Sciatic nerve (tissue), 2 donors: ENCODE data around the gene PIK3CD. TPM values are rescaled to one million over a fixed set of nuclear protein-coding genes. Genes with fewer than 3 reads are reported as not detected.
A peak's percentile ranks its signal among the peaks of the same experiment; 100 is the strongest.

Experiments
- ATAC-seq: fragments of 200-7000 bp; cut with Tn5 transposase; one replicate; pipeline ENCODE4 v1.9.1; 2020; ENCODE audit warnings: mild to moderate bottlenecking, moderate library complexity
- DNase-seq: peaks from one replicate; pipeline ENCODE4 v3.0.0-alpha.2; 2020; ENCODE audit warnings: low spot score
- intact Hi-C: fragments of 100-400 bp; cut with DNase I; formaldehyde crosslinking; loops from one replicate; pipeline ENCODE4 v1.14.2; 2022
- total RNA-seq: library from RNA; stranded (reverse); fragmentation: NEBNext Ultra II Directional; extraction: Animal tissue kit (Norgen Biotek cat#: 25700); gene quantifications from one replicate; pipeline ENCODE4 v1.2.1, GENCODE V29; 2021
- donor health status: DM: no; HTN: no; CAD: no.
- donor health status: DM: no; HTN: no; CAD: no.

Gene PIK3CD
- total RNA-seq, 1 donor from 2014 or later, result 17.9 TPM

DNA sequence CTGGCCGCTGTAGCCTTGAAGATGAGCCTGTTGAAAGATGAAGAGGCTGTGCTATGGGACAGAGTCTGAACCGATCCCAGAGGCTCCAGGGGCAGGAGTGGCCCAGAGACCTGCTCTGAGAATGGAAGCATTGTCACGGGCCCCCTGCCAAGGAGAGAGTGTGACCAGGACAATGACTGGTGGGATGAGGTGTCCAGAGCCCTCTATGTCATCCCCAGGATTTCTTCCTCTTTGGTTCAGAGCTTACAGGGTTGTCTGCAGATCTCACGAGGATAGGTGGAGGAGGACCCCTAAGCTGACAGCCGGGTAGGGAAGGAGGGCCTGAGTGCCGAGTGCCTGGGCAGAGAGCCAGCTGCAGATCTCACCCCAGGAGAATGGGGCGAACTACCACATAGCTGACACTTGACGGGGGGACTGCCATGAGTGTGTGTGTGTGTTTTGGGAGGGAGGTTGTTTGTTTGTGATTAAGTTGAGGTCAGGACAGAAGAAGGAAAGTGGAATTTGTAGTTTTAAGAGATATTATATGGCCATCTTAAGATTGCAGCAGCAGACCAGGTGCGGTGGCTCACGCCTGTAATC lies 25.4 kb downstream of the PIK3CD start:
- intact Hi-C loops, result no loop called here

DNA sequence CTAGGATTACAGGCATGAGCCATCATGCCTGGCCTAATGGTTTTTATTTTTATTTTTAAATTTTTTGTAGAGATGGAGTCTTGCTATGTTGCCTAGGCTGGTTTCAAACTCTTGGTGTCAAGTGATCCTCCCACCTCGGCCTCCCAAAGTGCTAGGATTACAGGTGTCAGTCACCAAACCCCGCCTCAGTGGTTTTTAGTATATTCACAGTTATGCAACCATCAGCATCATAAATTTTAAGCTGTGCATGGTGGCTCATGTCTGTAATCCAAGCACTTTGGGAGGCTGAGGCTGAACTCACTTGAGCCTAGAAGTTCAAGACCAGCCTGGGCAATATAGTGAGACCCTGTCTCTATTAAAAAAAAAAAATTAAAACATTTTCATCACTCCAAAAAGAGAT lies 28.6 kb downstream of the PIK3CD start:
- intact Hi-C loops, result no loop called here
- ATAC-seq, result no peak

More for the DNA sequence above, 25.4 kb downstream of the PIK3CD start:
- ATAC-seq (no peak), DNase-seq (no peak)

DNA sequence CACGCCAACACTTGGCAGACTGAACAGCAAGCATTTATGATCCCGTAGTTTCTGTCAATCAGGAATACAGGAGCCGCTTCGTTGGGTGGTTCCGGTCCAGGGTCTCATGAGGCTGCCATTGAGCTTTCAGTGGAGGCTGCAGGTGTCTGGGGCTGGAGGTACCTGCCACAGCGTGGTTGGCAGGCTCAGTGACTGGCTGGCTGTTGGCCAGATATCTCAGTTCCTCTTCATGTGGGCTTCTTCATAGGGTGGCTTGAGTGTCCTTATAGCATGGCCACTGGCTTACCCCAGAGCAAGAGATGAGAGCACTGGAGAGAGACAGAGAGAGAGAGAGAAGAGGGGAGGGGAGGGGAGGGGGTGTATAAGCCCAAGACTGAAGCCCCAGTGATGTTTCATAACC lies 29.3 kb downstream of the PIK3CD start:
- no peak for DNase-seq
- ATAC-seq, result no peak
- intact Hi-C loops, result no loop called here

More for the DNA sequence above, 28.6 kb downstream of the PIK3CD start:
- DNase-seq, result no peak

DNA sequence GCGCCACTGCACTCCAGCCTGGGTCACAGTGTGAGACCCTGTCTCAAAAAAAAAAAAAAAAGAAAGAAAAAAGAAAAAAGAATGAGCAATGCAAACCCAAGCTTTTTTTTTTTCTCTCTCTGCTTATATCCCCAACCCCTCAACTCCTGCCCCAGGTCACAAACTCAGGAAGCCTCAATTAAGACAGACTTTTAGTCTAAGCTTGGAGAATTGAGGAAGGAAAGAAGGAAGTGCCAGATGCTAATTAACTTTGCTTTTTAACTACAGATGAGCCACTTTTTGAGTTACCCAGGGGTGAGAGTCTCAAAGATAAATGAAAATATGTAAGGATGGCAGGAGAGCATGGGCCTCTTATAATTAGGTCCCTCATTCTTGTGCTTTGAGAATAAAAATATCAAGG lies 33.3 kb downstream of the PIK3CD start:
- intact Hi-C loops, result no loop called here
- DNase-seq (no peak), ATAC-seq (no peak)

DNA sequence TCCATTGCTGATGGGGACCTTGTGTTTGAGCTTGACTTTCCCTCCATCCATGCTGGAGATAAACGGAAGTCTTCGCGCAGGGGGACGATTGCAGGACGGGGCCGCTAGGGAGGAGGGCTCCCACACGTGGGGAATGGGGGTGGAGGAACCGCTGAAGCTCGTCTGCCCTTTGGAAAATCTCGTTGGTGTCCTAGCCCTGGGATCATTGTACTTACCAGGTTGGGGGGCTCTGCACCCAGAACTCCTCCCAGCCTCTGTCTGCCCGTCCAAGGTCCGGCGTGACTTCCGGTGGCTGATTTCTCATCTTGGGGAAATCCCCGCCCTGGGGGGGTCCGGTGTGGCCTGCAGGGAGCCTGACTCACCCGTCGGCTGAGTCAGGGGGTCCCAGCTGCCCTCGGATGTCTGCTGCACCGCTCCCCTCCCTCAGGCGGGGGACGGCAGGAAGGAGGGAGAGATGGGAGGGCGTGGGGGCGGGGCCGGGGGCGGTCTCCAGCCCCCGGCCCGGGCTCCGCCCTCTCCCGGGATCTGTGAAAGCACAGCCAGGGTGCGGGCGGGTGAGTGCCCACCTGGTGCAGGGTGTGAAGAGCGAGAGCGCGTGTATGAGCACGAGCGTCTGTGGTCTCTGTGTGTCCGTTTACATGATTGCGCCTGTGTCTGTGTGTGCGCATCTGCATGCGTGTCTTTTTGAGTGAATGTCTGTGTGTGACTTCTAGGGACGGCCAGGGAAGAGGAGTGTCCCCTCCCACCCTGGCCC lies 35.8 kb downstream of the PIK3CD start:
- intact Hi-C loops, result no loop called here
- DNase-seq (peak; percentile 68), ATAC-seq (peak; percentile 54)

DNA sequence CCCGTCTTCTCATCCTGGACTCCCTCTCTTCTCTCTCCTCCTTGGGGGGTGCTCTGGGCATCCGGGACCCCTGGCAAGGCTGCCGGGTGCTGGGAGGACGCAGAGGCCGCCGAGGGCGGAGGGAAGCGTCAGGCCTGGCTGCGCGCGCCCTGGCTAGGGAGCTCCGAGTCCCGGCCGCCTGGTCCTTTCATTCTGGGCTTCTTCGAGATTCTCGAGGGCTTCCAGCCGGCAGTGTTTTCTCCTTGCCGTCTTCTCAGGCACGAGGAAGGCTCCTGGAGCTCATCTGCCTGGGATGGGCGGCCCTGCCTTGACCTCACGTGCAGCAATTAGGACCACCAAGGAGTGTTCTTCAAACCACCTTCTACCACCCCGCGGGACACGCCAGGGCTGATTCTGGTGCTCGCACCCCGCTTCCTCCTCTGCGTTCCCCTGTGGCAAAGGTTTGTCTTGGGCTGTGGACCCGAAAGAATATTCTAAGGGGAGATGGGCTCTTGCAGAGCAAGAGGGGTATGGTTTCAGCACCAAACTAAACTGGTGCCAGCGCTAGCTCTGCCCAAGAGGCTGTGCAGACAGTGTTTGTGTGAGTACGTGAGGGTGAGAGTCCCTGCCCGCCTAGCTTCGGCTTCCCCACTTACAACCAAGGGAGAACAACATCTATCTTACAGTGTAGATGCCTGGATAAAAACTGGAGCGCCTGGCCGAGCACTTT lies 36.5 kb downstream of the PIK3CD start:
- intact Hi-C loops, result no loop called here
- DNase-seq (no peak), ATAC-seq (peak; percentile 51)

DNA sequence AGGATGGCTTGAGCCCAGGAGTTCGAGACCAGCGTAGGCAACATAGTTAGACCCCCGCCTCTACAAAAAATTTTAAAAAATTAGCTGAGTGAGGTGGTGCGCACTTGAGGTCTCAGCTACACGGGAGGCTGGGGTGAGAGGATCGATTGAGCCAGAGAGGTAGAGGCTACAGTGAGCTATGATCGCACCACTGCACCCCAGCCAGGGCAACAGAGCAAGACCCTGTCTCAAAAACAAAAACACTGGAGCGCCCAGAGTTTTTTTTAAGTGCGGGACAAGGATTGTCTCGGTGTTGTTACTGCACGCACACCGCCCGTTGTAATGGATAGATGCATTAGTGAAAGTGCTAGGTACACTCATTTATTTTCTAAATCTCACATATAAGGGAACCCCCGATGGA lies 37.1 kb downstream of the PIK3CD start:
- ATAC-seq (no peak), DNase-seq (no peak)
- intact Hi-C loops, result no loop called here

DNA sequence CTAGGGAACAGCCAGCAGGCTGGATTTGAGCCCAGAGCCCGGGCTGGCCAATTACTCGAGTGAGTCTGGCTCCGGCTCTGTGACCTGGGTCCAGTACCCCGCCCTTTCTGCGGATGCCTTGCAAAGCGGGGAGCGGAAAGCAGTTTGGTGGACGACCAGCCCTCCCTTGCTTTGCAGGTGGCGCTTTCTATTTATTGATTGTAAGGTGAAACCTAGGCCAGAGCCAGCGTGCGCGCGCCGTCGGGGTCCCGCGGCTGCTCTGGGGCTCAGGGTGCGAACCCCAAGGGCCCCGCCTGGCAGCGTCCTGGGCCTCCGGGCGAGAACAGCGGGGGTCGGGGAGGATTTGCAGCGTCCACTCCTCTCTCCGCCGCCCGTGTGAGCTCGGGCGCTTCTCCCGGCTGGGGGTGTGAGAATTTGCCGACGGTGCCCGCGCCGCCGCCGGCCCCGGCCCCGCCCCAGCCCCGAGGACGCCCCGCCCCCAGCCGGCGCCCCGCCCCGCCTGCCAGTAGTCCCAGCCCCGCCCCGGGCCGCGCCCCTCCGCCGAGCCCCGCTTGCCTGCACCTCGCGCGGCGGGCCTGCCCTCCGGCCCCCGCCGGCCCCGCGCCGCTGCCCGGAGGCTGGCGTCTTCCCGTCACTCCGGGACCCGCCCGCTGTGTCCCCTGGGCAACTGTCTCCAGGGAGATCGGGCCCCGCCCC lies 37.6 kb downstream of the PIK3CD start:
- DNase-seq (peak; percentile 90), ATAC-seq (peak; percentile 87)
- intact Hi-C loops, result no loop called here

DNA sequence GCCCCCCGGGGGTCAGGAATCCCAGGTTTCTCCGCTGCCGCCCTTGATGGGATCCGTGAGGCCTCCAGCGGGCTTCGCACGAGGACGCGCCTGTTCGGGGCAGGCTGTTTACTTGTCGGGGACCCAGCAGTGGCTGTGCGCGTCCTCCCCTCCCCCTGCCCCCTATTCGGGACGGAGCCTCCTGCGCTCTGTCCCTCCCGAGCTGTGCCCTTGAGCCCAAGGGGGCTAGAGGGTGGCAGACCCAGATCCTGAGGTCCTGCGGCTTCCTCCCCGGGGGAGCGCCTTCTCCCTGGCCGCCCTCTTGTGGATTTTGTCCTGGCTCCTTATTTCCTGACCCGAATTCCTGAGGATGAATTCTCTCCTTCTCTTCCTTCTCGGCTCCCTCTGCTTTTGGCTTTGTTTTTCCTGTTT lies 38.4 kb downstream of the PIK3CD start:
- ATAC-seq (peak; percentile 29), DNase-seq (peak; percentile 65)
- intact Hi-C loops, result no loop called here

DNA sequence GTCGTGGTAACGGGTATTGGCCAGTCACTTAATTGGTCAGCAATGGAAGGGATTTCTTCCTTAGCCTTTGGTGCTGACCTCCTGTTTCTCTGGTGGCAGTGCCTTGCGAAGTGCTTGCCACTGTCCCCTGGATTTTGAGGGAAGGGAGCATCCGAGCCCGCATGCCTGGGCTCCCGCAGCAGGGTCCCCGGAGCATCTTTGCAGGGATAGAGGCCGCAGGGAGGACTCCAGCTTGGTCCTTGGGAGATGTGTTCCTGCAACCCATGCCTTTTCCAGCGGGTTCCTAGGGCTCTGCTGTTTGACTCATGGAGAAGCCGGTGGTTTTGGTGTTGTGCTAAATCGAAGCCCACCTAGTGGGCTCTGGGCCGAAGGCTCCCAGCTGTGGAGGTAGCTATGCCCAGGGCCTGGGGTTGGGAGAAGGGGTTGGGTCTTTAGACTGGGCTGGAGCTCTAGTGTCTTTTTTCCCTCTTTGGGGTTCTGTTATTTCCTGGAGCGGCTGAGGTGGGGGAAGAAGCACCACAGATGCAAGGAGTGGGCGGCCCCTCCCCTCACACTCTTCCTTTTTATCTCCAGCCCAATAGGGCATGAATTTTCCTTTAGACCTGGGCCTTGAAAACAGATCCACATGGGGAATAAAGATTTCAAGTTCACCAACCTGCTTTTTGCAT lies 39.0 kb downstream of the PIK3CD start:
- no peak for ATAC-seq

DNA sequence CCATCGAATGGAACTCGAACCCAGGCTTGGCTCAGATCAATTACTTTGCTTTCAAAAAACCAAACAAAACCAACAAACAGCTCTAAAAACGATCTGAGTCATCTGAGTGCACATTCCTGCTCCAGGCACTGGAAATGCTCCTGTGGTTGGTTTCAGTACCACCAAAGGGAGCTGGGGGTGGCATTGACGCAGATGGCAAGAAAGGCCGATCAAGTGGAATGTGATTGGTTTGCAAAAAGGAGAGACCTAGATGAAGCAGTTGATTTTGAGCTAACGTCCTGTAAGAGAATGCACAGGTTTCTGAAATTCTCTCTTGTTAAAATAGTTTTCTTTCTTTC lies 39.5 kb downstream of the PIK3CD start:
- intact Hi-C loops, result no loop called here
- no peak for DNase-seq
- no peak for ATAC-seq

More for the DNA sequence above, 39.0 kb downstream of the PIK3CD start:
- intact Hi-C loops, result no loop called here
- DNase-seq, result no peak

DNA sequence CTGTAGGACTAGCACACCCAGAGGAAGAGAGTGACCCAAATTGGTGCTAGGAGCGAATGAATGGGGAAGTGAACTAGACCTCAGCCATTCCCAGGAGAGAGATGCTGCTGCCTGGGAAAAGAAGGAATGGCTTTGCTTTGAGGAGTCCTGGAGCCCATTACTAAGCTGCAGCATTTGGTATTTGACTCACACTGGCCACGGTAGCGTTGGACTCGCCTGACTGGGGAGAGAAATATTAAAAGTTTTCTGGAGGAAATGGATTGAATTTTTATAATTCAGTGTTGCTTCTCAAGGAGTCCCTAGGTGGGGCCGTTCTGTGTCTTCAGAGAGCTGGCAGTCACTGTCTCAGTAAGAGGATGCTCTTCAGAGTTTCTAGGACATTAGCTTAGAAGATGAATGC lies 40.2 kb downstream of the PIK3CD start:
- DNase-seq (no peak), ATAC-seq (no peak)
- intact Hi-C loops, result no loop called here

DNA sequence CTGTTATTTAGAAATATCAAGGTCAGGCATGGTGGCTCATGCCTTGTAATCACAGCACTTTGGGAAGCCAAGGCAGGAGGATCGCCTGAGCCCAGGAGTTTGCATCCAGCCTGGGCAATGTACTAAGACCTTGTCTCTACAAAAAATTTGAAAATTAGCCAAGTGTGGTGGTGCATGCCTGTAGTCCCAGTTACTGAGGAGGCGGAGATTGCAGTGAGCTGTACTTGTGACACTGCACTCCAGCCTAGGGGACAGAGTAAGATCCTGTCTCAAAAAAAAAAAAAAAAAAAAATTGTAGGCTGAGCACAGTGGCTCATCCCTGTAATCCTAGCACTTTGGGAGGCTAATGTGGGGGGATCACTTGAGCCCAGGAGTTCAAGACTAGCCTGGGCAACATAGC lies 45.3 kb downstream of the PIK3CD start:
- no peak for ATAC-seq
- DNase-seq, result no peak
- intact Hi-C loops, result no loop called here

DNA sequence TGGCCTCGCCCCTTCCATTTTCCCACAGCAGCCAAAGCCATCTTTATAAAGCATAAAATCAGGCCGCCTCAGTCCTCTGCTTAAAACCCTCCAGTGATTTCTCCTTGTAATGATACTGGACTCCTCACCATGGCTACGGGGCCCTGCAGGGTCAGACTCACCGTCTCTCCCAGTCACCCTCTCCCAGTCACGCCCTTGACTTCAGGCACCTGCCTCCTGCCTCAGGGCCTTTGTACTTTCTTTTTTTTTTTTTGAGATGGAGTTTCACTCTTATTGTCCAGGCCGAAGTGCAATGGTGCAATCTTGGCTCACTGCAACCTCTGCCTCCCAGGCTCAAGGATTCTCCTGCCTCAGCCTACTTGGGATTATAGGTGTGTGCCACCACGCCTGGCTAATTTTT lies 47.8 kb downstream of the PIK3CD start:
- intact Hi-C loops, result no loop called here
- no peak for ATAC-seq
- DNase-seq, result no peak

DNA sequence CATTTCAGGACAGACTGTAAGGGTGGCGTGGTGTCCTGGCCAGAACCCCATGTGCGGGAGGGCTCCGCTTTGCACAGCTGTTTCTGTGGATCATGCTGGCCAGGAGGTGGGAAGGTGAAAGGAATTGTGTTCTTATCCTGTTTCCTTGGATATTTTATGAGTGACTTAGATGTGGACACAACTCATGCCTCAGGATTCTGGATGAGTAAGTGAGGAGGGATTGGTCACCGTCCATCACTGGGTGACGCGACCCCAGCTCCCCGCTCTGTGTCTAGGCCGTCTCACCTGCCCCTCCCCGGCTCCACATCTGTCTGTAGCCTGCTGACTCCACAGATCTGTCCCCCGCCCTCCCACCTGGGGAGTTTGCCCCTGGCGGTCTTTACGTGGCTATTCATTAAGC lies 48.8 kb downstream of the PIK3CD start:
- intact Hi-C loops, result no loop called here
- no peak for DNase-seq
- no peak for ATAC-seq

DNA sequence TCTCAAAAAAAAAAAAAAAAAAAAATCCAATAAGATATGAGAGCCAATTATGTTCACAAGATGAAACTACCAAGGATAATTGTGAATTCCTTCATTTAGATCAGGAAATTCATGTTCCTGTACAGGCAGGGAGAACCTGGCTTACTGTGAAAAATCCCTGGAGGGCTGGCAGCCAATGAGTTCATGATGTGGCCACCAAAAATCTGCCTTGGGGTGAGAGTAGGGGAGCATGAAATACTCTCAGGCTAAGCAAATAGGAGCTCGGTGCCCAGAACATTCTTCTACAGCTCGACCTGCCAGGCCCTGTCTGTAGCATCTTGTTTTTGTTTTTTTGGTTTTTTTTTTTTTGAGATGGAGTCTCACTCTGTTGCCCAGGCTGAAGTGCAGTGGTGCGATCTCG lies 50.1 kb downstream of the PIK3CD start:
- DNase-seq (no peak), ATAC-seq (no peak)
- intact Hi-C loops, result no loop called here

DNA sequence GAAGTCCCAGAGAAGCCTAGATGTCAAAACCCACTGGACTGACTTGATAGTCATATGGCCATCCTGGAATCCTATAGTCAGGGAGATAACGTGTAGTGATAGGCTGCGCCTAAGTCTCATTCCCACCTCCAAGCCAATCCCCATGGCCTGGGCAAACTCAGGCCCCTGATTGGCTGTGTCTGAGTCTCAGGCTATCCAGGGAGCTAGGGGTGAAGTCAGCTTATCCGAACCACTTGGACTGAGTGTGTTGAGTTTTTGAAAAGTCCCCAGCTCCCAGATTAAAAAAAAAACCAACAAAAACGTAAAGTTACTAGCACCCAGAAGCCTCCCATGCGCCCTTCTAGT lies 51.6 kb downstream of the PIK3CD start:
- DNase-seq, result no peak
- intact Hi-C loops, result no loop called here
- ATAC-seq, result no peak

DNA sequence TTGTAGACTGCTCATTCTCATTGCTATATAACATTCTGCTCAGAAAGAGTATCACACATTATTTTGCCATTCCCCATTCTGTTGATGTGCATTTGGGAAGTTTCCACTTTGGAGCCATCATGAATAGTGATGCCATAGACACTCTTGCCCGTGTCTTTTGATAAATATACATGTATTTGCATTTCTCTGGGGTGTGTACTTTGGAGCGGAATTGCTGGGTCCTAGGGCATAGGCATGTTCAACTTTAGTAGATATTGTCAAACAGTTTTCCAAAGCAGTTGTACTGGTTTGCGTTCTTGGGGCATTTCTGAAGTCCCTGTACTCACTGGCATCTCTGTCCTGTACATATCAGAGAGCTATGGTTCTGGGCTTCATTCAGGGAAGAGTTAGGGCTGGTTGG lies 52.1 kb downstream of the PIK3CD start:
- intact Hi-C loops, result no loop called here
- DNase-seq (no peak), ATAC-seq (no peak)

DNA sequence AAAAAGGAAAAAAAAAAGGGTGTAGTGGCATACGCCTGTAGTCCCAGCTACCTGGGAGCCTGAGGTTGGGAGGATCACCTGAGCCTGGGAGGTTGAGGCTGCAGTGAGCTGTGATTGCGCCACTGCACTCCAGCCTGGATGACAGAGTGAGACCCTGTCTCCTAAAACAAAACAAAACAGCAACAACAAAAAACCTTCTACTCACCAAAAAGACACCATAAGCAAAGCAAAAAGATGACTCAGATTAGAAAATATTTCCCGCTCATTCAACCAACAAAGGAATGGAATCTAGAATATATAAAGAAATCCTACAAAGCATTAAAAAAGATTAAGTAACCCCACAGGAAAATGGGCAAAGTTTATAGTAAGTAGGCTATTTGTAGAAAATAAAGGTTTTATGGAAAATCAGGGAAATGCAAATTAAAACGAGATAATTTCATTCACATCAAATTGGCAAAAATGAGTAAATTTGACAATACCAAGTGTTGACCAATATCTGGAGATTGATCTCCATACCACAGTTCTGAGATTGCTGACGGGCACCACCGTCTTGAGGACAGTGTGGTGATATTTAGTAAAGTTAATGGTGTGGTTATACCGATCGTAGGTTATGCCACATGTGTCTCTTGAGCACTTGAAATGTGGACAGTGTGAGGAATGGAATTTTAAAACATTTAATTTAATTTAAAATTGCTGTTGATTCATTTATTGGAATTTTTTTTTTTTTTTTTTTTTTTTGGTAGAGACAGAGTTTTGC lies 54.0 kb downstream of the PIK3CD start:
- no peak for DNase-seq
- no peak for ATAC-seq
- intact Hi-C loops, result no loop called here
